ENCODE measurements around the gene EXOC2.

EXOC2 gene

GRCh38 chr6:548091-548490 lies 144.8 kb downstream of the EXOC2 start:
- Histone ChIP-seq H3K36me3 (ENCODE audit: insufficient read depth, low read length) (0 out of 2 replicates have a peak, but pooled peaks cover 3% of the 10 kb centered on the region), H3K27ac (no peak overlapping the region), H3K9ac (ENCODE audit: insufficient read length) (no peak overlapping the region), H3K9me3 (ENCODE audit: low read depth, low read length) (no peaks in the 10 kb centered on the region), H3K4me3 (no peak overlapping the region)
- no peak for TF ChIP-seq EZH2 (IDR thresholded peaks at IDR 0.05)
- no peak for TF ChIP-seq POLR2AphosphoS5 (IDR thresholded peaks at IDR 0.05; ENCODE audit: borderline replicate concordance, low read depth, low read length)
- TF ChIP-seq FOXP2 (optimal IDR thresholded peaks at IDR 0.05; ENCODE audit: control extremely low read depth, extremely low read length, insufficient read depth), result no peak
- no peak for DNase-seq (ENCODE audit: low read depth, low spot score)

- Histone ChIP-seq H3K36me3 (ENCODE audit: insufficient read depth, low read length) (0 out of 2 replicates have a peak, but pooled peaks cover 6% of the 10 kb centered on the region), H3K27ac (no peak overlapping the region), H3K9me3 (ENCODE audit: low read depth, low read length) (no peaks in the 10 kb centered on the region), H3K4me3 (no peak overlapping the region), H3K9ac (ENCODE audit: insufficient read length) (no peak overlapping the region)
- no peak for DNase-seq (ENCODE audit: low read depth, low spot score)
- no peak for TF ChIP-seq EZH2 (IDR thresholded peaks at IDR 0.05)
- TF ChIP-seq POLR2AphosphoS5 (IDR thresholded peaks at IDR 0.05; ENCODE audit: borderline replicate concordance, low read depth, low read length), result no peak
- TF ChIP-seq FOXP2 (optimal IDR thresholded peaks at IDR 0.05; ENCODE audit: control extremely low read depth, extremely low read length, insufficient read depth), result no peak
Observed at GRCh38 chr6:540490-540889, 152.4 kb downstream of the EXOC2 start.

DNA sequence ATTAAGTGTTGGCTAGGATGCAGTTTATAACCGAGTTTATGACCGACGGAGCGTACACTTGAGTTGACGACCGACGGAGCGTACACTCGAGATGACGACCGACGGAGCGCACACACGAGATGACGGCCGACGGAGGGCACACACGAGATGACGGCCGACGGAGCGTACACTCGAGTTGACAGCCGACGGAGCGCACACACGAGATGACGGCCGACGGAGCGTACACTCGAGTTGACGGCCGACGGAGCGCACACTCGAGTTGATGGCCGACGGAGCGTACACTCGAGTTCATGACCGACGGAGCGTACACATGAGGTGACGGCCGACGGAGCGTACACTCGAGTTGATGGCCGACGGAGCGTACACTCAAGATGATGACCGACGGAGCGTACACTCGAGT lies 155.8 kb downstream of the EXOC2 start:
- no peaks in the 10 kb centered on the region for H3K9me3 ChIP-seq (ENCODE audit: low read depth, low read length)
- no peaks in the 10 kb centered on the region for H3K36me3 ChIP-seq (ENCODE audit: insufficient read depth, low read length)
- H3K27ac ChIP-seq, result no peak overlapping the region
- H3K4me3 ChIP-seq, result no peak overlapping the region
- TF ChIP-seq EZH2 (IDR thresholded peaks at IDR 0.05), result no peak
- no peak for TF ChIP-seq POLR2AphosphoS5 (IDR thresholded peaks at IDR 0.05; ENCODE audit: borderline replicate concordance, low read depth, low read length)
- TF ChIP-seq FOXP2 (optimal IDR thresholded peaks at IDR 0.05; ENCODE audit: control extremely low read depth, extremely low read length, insufficient read depth), result no peak
- no peak for DNase-seq (ENCODE audit: low read depth, low spot score)
- H3K9ac ChIP-seq (ENCODE audit: insufficient read length), result no peak overlapping the region

DNA sequence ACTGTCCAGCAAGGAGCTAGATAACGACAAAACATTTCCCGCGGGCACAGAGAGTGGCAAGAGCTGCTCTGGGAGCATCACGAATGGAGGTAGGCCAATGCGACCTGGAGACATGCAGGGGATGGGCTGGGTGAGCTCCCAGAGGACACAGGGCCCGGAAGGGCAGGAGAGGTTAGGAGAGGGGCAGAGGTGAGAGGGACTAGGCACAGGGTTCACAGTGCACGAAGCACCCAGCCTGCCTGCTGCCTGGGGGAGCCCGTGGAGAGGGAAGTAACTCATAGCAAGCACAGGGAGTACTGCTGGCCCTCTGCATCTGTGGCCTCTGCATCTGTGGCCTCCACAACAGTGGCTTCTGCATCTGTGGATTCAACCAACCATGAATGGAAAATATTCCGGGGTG lies 162.5 kb downstream of the EXOC2 start:
- Histone ChIP-seq H3K4me3 (no peak overlapping the region), H3K27ac (no peak overlapping the region), H3K36me3 (ENCODE audit: insufficient read depth, low read length) (no peaks in the 10 kb centered on the region), H3K9ac (ENCODE audit: insufficient read length) (no peak overlapping the region), H3K9me3 (ENCODE audit: low read depth, low read length) (no peaks in the 10 kb centered on the region)
- DNase-seq (ENCODE audit: low read depth, low spot score), result no peak
- TF ChIP-seq EZH2 (IDR thresholded peaks at IDR 0.05) (no peak), FOXP2 (optimal IDR thresholded peaks at IDR 0.05; ENCODE audit: control extremely low read depth, extremely low read length, insufficient read depth) (no peak), POLR2AphosphoS5 (IDR thresholded peaks at IDR 0.05; ENCODE audit: borderline replicate concordance, low read depth, low read length) (no peak)

DNA sequence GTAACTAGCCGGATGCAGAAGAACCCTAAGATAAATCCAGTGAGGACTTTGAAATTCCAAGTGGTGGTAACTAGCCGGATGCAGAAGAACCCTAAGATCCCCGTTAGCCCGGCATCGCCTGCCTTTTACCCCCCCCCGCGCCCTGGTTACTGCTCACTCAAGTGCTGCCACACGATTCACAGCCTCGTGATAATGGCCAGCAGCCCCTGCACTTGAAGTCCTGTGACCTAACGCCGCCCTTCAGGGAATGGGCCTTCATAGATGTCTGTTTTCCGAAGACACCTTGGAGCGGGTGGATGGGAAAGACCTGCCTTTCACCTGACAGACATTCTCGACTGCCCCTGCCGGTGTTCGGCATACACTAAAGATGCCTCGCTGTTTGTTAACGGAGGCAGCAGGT lies 163.9 kb downstream of the EXOC2 start:
- H3K9ac ChIP-seq (ENCODE audit: insufficient read length), result no peak overlapping the region
- H3K27ac ChIP-seq, result no peak overlapping the region
- no peak overlapping the region for H3K4me3 ChIP-seq
- no peak for DNase-seq (ENCODE audit: low read depth, low spot score)
- H3K9me3 ChIP-seq (ENCODE audit: low read depth, low read length), result no peaks in the 10 kb centered on the region
- no peaks in the 10 kb centered on the region for H3K36me3 ChIP-seq (ENCODE audit: insufficient read depth, low read length)
- TF ChIP-seq POLR2AphosphoS5 (IDR thresholded peaks at IDR 0.05; ENCODE audit: borderline replicate concordance, low read depth, low read length) (no peak), FOXP2 (optimal IDR thresholded peaks at IDR 0.05; ENCODE audit: control extremely low read depth, extremely low read length, insufficient read depth) (no peak), EZH2 (IDR thresholded peaks at IDR 0.05) (no peak)

DNA sequence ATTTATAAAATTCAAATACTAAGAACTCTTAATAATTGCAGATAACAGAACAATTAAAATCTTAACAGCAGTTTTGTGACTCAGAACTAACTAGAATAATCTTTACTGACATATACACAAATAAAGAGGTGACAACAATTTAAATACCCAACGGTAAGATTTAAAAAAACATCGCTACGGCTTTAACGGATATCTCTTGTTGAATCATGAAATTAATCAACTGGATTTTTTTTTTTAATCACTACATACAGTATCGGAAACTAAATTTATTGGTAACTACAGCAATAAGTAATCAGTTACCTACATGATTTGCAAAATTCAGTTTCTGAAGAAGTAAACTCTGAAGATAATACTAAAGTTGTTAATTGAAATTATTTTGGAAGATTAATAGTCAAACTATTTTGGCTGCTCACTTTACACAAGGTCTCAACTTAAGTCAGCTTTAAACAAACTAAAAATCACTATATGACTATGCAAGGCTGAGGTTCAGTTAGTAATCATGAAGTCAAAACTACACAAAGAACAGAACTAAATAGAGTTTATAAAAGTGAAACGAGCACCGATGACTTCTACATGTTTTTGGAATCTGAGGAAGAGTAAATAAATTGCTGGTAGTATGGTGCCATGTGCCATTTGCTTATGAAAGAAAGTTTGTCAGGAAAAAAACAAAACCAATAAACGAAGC lies 164.8 kb downstream of the EXOC2 start:
- no peak for TF ChIP-seq EZH2 (IDR thresholded peaks at IDR 0.05)
- no peak for TF ChIP-seq POLR2AphosphoS5 (IDR thresholded peaks at IDR 0.05; ENCODE audit: borderline replicate concordance, low read depth, low read length)
- no peak for TF ChIP-seq FOXP2 (optimal IDR thresholded peaks at IDR 0.05; ENCODE audit: control extremely low read depth, extremely low read length, insufficient read depth)
- Histone ChIP-seq H3K36me3 (ENCODE audit: insufficient read depth, low read length) (no peaks in the 10 kb centered on the region), H3K9ac (ENCODE audit: insufficient read length) (no peak overlapping the region), H3K9me3 (ENCODE audit: low read depth, low read length) (no peaks in the 10 kb centered on the region), H3K27ac (no peak overlapping the region), H3K4me3 (no peak overlapping the region)
- DNase-seq (ENCODE audit: low read depth, low spot score), result no peak

GRCh38 chr6:524803-525202 lies 168.1 kb downstream of the EXOC2 start:
- Histone ChIP-seq H3K27ac (no peak overlapping the region), H3K9ac (ENCODE audit: insufficient read length) (no peak overlapping the region), H3K9me3 (ENCODE audit: low read depth, low read length) (no peaks in the 10 kb centered on the region), H3K4me3 (no peak overlapping the region), H3K36me3 (ENCODE audit: insufficient read depth, low read length) (no peaks in the 10 kb centered on the region; the same call in 1 of the 2 replicates)
- TF ChIP-seq FOXP2 (optimal IDR thresholded peaks at IDR 0.05; ENCODE audit: control extremely low read depth, extremely low read length, insufficient read depth), result no peak
- no peak for TF ChIP-seq POLR2AphosphoS5 (IDR thresholded peaks at IDR 0.05; ENCODE audit: borderline replicate concordance, low read depth, low read length)
- no peak for TF ChIP-seq EZH2 (IDR thresholded peaks at IDR 0.05)
- no peak for DNase-seq (ENCODE audit: low read depth, low spot score)

- no peak for TF ChIP-seq POLR2AphosphoS5 (IDR thresholded peaks at IDR 0.05; ENCODE audit: borderline replicate concordance, low read depth, low read length)
- no peak for TF ChIP-seq EZH2 (IDR thresholded peaks at IDR 0.05)
- TF ChIP-seq FOXP2 (optimal IDR thresholded peaks at IDR 0.05; ENCODE audit: control extremely low read depth, extremely low read length, insufficient read depth), result no peak
- no peaks in the 10 kb centered on the region; the same call in 1 of the 2 replicates for H3K36me3 ChIP-seq (ENCODE audit: insufficient read depth, low read length)
- H3K4me3 ChIP-seq, result no peak overlapping the region
- no peak overlapping the region for H3K27ac ChIP-seq
- H3K9ac ChIP-seq (ENCODE audit: insufficient read length), result no peak overlapping the region
- no peak for DNase-seq (ENCODE audit: low read depth, low spot score)
- H3K9me3 ChIP-seq (ENCODE audit: low read depth, low read length), result no peaks in the 10 kb centered on the region
Observed at GRCh38 chr6:520820-521219, 172.1 kb downstream of the EXOC2 start.

- TF ChIP-seq POLR2AphosphoS5 (IDR thresholded peaks at IDR 0.05; ENCODE audit: borderline replicate concordance, low read depth, low read length) (no peak), FOXP2 (optimal IDR thresholded peaks at IDR 0.05; ENCODE audit: control extremely low read depth, extremely low read length, insufficient read depth) (no peak), EZH2 (IDR thresholded peaks at IDR 0.05) (no peak)
- Histone ChIP-seq H3K9ac (ENCODE audit: insufficient read length) (no peak overlapping the region), H3K27ac (no peak overlapping the region), H3K9me3 (ENCODE audit: low read depth, low read length) (no peaks in the 10 kb centered on the region), H3K36me3 (ENCODE audit: insufficient read depth, low read length) (no peaks in the 10 kb centered on the region; the same call in 1 of the 2 replicates), H3K4me3 (no peak overlapping the region)
- DNase-seq (ENCODE audit: low read depth, low spot score), result no peak
Observed at GRCh38 chr6:518218-518617, 174.7 kb downstream of the EXOC2 start.

Data from SK-N-MC (cell line).